ENCODE results near the gene WDR18.
A peak's percentile ranks its signal among the peaks of the same experiment; 100 is the strongest.

WDR18 gene

DNA sequence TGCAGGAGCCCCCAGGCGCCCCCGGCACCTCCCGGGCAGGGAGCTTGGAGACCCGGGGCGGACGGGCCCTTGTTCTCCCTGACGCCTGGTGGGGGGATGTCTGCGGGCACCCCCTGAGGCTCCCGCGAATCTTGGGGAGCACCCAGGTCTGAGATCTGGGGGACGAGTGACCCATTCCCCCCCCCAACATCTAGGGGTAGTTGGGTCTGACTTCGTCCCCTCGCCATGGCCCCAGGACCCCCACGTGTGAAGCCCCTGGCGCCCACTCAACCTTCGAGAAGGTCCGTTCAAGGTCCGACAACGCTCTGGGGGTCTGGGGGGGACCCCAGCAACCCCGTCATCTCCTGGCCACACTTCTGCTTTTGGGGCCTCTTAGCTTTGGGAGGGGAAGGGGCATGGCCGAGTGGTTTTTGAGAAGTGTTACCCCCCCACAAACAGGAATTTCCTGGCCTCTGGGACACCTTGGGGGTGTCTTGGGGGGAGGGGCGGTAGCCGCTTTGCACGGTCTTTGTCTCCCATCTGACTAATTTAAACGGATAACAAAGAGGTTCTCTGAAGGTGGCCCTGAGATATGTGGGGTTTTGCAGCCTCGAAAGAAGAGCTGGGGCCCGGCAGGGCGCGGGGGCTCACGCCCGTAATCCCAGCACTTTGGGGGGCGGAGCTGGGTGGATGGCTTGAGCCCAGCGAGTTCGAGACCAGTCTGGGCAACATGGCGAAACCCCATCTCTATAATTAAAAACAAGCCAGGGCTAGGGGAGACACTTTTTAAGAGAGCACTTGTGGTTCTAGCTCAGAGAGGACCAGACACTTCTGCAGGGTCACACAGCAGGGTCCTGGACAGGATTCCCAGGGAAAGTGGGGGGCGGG is 42.9 kb downstream of the WDR18 start:
- no peaks in the 10 kb centered on the region for H3K9me3 Mint-ChIP-seq
- peaks cover 40% of the 10 kb centered on the region for H3K4me1 Mint-ChIP-seq
- peak overlapping the region; percentile 89 to 96 for H3K4me3 Mint-ChIP-seq
- H3K27ac Mint-ChIP-seq = peak overlapping the region; percentile 81 to 91
- DNase-seq (peak; percentile 49 to 52), ATAC-seq (peak; percentile 34)
- H3K27me3 Mint-ChIP-seq = no peaks in the 10 kb centered on the region

DNA sequence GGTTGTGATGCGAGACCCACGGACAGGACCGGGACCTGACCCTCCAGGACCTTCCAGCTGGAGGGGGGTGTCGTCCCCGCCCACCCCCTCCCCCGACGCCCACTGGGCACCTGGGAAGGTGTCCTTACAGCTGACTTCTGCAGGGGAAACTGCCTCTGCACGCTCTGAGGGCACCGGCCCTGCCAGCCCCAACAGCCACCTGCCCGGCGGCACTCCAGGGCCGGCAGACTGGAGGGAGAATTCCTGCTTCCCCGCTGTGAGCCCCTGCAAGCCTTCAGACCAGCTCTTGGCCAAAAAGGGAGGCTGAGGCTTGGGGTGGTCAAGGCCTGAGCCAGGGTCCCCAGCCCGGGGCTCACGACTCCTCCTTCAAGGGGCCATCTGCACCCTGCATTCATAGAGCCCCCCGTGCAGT is 43.5 kb downstream of the WDR18 start:
- Mint-ChIP-seq H3K9me3 (no peaks in the 10 kb centered on the region), H3K27ac (peak overlapping the region; percentile 72 to 93), H3K4me3 (peak overlapping the region; percentile 89 to 96), H3K27me3 (no peaks in the 10 kb centered on the region), H3K4me1 (peaks cover 46% of the 10 kb centered on the region)
- peak in 1 of 2 donors; percentile 38 for DNase-seq
- ATAC-seq = peak; percentile 33

DNA sequence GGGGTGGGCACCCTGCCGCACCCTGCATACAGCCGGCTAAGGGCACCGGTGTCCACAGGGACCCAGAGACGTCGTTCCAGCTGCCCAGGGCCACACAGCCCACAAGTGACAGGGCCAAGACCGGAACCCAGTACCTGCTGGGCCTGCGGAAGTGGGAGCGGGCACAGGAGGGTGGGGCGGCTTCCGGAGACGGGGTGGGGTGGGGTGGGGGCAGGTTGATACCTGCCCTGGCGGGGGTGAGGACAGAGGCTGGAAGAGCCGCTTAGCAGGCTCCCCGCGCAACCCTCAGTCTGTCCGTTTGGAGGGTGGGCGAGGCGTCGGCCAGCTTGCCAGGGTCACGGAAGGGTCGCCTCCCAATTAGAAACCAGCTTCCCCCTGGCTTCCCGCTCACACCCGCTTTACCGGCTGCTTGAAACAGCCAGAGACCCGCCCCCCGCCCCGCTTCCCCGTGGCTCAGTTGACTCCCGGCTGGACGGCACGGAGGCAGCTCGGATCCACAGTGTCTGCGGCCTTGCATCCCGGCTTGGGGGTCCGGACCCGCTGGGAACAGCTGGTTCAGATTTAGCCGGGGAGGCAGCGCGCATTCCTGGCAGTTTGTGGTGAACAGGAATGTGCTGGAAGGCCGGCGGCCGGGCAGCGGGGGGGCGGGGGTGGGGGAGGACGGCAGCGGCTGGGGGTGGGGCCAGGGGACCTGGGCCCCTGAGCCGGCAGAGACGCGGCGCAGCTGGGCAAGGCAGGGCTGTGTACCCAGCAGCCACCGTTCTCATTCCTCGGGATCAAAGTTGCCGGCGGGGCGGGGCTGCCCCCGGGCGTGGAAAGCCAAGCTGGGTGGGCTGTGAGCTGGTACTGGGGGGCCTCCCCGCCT is 44.1 kb downstream of the WDR18 start:
- peak overlapping the region; percentile 89 to 96 for H3K4me3 Mint-ChIP-seq
- no peaks in the 10 kb centered on the region for H3K9me3 Mint-ChIP-seq
- peak; percentile 69 for ATAC-seq
- H3K27ac Mint-ChIP-seq = peak overlapping the region; percentile 72 to 93
- H3K27me3 Mint-ChIP-seq = no peaks in the 10 kb centered on the region
- DNase-seq = peak; percentile 43 to 63
- peaks cover 51% of the 10 kb centered on the region for H3K4me1 Mint-ChIP-seq

DNA sequence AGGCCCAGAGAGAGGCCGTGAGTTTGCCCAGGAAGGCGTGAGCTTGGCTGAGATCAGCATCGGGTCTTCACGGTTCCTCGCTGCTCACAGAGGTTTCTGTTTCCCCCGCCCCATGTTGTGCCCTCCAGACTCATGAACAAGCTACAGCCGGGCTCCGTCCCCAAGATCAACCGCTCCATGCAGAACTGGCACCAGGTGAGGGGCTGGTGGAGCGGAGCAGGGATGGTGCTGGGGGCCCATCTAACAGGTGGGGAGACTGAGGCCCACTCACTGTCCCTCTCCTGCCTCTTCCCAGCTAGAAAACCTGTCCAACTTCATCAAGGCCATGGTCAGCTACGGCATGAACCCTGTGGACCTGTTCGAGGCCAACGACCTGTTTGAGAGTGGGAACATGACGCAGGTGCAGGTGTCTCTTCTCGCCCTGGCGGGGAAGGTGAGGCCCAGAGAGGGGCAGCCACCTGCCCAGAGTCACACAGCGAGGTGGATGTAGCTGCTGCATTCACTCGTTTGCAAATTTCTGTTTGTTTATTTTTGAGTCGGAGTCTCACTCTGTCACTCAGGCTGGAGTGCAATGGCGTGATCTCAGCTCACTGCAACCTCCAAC is 48.2 kb downstream of the WDR18 start:
- H3K9me3 Mint-ChIP-seq = no peaks in the 10 kb centered on the region

DNA sequence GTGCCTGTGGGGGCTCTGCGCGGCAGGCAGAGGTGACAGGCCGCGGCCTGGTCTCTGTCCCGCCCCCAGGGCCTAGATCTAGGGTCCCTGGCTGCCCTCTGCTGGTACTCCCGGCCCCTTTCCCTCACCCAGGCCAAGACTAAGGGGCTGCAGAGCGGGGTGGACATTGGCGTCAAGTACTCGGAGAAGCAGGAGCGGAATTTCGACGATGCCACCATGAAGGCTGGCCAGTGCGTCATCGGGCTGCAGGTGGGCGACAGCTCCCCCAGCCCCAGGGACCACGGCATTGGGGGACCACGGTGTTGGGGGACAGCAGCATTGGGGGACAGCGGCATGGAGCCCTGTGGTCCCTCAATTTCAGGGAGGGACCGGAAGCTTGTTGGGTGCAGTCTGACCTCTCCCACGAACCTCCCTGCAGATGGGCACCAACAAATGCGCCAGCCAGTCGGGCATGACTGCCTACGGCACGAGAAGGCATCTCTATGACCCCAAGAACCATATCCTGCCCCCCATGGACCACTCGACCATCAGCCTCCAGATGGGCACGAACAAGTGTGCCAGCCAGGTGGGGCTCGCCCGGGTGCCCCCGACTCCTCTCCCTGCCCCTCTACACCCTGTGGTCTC is 52.0 kb downstream of the WDR18 start:
- no peak for DNase-seq
- Mint-ChIP-seq H3K27me3 (no peaks in the 10 kb centered on the region), H3K27ac (no peak overlapping the region), H3K4me3 (no peak overlapping the region), H3K4me1 (peaks cover 73% of the 10 kb centered on the region), H3K9me3 (no peaks in the 10 kb centered on the region)
- no peak for ATAC-seq

More for the DNA sequence above, 48.2 kb downstream of the WDR18 start:
- no peaks in the 10 kb centered on the region for H3K27me3 Mint-ChIP-seq
- no peak overlapping the region for H3K4me3 Mint-ChIP-seq
- H3K4me1 Mint-ChIP-seq = peaks cover 65% of the 10 kb centered on the region
- DNase-seq (no peak), ATAC-seq (no peak)
- H3K27ac Mint-ChIP-seq = no peak overlapping the region

DNA sequence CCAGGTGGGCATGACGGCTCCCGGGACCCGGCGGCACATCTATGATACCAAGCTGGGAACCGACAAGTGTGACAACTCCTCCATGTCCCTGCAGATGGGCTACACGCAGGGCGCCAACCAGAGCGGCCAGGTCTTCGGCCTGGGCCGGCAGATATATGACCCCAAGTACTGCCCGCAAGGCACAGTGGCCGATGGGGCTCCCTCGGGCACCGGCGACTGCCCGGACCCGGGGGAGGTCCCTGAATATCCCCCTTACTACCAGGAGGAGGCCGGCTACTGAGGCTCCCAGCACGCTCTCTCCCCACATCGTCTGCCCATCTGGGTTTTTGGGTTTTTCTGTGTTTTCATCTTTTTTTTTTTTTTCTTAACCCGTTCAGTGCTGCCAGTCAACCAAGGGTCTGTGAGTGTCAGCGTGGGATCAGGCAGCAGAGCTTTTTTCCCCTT is 53.5 kb downstream of the WDR18 start:
- no peaks in the 10 kb centered on the region for H3K27me3 Mint-ChIP-seq
- DNase-seq (no peak), ATAC-seq (no peak)
- peak overlapping the region; percentile 60 to 94 for H3K4me3 Mint-ChIP-seq
- peaks cover 78% of the 10 kb centered on the region for H3K4me1 Mint-ChIP-seq
- H3K27ac Mint-ChIP-seq = peak overlapping the region in 1 of 2 donors; percentile 43
- H3K9me3 Mint-ChIP-seq = no peaks in the 10 kb centered on the region

DNA sequence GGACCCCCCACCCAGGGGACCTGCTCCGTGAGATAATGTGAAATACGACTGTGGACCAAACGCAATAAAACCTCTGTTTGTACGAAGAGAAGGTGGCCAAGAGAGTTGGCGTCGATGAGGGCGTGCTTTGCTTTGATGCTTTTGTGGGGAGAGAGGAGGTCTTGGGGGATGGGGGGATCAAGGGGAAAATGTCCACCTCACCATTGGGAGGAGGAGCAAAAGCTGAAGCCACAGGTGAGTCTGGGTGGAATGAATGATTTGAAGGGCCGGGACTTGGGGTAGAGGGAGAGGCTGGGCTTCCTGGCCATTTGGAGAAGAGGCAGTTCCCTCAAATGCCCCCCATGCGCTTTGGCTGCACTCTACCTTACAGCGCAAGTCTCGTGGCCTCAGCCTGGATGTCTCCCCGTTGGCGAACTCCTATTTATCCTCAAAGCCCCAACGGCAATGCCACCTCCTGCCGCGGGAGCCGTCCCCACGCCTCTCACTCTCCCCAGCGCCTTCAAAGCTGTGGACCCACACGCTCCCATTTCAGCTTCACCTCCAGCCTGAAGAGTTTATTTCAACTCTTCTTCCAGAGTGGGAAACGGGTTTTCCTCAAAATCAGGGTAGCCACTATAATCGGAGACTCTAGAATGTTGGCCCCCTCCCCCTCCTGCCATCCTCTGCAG is 55.0 kb downstream of the WDR18 start:
- H3K4me1 Mint-ChIP-seq = peaks cover 75% of the 10 kb centered on the region

DNA sequence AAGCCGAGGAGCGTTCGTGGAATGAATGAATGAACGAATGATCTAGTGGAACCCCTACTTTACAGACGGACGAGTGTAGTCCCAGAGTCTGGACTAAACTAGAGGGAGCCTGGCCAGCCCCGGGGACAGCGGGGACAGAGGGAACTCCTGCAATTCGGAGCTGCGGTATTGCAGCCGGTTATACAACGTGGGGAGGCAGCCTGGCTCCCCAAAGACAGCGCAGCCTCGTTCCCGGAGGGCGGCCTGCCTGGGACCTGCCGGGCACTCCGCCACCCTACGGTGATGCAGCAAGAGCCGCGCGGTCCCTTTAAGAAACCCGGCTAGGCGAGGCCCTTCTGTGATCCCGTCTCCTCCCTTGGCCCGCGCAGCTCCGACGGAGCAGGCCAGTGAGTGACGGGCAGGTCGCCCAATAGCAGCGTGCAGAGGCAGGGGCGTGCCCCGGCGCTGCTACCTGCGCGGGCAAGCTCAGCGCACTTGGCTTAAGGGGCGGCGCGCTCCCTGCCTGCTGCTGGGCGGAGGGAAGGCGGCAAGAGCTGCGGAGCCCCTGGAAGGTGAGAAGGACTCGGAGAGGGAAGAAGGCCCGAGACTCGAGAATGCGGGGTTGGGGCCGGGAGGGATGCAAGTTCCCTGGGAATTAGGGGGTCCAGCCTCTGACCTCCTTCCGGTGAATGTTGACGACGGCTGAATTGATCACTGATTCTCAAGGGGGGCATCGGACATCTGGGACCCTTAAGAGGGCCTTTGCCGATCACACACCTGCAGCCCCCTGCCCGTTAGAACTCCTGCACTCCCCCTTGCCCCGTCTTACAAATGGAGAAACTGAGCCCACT is 55.7 kb downstream of the WDR18 start, which contains the start of gene ABCA7:
TSS of gene ABCA7 (plus strand) at position 462 of the 830 bp plus-strand sequence. CDS start 1,255 bp downstream, outside the sequence.
- no peaks in the 10 kb centered on the region for H3K27me3 Mint-ChIP-seq
- peak; percentile 95 for ATAC-seq
- DNase-seq = peak; percentile 100
- peak within 1 kb of the TSS; percentile 94 to 97 for H3K4me3 Mint-ChIP-seq
- H3K4me1 Mint-ChIP-seq = peaks cover 75% of the 10 kb centered on the region
- no peaks in the 10 kb centered on the region for H3K9me3 Mint-ChIP-seq
- H3K27ac Mint-ChIP-seq = peak within 1 kb of the TSS; percentile 73 to 93

More for the DNA sequence above, 55.0 kb downstream of the WDR18 start:
- H3K9me3 Mint-ChIP-seq = no peaks in the 10 kb centered on the region
- DNase-seq (no peak), ATAC-seq (no peak)
- peak overlapping the region in 1 of 2 donors; percentile 57 for H3K27ac Mint-ChIP-seq
- peak overlapping the region; percentile 94 to 97 for H3K4me3 Mint-ChIP-seq
- no peaks in the 10 kb centered on the region for H3K27me3 Mint-ChIP-seq

DNA sequence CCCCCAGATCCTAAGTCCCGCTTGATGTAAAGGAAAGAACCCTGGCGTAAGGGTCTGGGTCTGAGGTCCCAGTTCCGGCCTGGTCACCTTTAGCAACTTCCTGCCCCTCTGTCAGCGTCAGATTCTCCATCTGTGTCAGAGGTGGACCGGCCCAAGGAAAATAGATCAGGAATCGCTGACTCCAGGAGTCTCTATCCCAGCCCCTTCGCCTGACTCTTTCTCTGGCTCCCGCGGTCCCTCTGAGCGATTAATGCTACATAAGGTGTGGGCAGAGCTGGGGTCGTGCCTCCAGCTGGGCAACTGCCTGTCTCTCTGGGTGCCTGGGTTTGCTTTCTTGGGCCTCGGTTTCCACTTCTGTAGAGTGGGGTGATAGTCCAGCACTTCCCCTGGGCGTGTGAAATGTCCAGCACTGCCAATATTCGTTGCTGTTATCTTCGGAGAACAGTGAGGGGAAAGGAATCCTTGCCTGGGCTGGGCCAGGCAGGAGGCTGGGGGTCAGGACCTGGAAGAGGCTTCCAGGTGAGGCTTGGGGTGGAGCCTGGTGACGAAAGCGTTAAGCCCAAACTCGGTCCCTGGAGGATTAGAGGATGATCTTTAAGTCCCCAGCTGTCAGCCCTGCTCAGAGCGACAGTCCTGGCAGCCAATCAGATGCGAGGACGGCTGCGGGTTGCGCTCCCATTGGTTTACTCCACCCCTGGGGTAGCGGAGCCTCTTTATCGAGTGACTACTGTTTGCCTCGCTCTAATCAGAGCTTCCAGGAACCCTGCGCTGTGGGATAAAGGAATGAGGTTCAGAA is 56.5 kb downstream of the WDR18 start:
- ATAC-seq (peak; percentile 75), DNase-seq (peak; percentile 85 to 93)
- Mint-ChIP-seq H3K27me3 (no peaks in the 10 kb centered on the region), H3K9me3 (no peaks in the 10 kb centered on the region), H3K4me1 (peaks cover 69% of the 10 kb centered on the region), H3K27ac (peak overlapping the region; percentile 86), H3K4me3 (peak overlapping the region; percentile 94 to 97)

DNA sequence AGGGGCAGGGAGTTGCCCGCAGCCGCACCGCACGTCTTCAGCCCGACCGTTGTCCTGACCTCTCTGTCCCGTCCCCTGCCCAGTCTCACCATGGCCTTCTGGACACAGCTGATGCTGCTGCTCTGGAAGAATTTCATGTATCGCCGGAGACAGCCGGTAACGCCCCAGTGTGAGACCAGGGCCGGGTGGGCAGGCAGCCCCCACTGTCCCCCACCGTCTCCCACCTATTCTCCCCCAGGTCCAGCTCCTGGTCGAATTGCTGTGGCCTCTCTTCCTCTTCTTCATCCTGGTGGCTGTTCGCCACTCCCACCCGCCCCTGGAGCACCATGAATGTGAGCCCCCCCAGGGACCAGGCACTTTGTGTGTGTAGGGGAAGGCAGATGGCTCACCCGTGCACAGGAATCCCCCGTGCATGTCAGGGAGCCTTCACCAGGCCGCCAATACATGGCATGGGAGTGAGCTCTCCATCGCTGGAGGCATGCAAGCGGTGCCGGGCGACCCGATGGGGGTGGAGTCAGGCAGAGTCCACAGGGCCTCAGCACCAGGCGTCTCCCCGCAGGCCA is 57.2 kb downstream of the WDR18 start:
- Mint-ChIP-seq H3K4me3 (peak overlapping the region; percentile 94 to 97), H3K27me3 (no peaks in the 10 kb centered on the region), H3K9me3 (no peaks in the 10 kb centered on the region), H3K27ac (peak overlapping the region in 1 of 2 donors; percentile 86), H3K4me1 (peaks cover 62% of the 10 kb centered on the region)
- ATAC-seq (no peak), DNase-seq (no peak)

DNA sequence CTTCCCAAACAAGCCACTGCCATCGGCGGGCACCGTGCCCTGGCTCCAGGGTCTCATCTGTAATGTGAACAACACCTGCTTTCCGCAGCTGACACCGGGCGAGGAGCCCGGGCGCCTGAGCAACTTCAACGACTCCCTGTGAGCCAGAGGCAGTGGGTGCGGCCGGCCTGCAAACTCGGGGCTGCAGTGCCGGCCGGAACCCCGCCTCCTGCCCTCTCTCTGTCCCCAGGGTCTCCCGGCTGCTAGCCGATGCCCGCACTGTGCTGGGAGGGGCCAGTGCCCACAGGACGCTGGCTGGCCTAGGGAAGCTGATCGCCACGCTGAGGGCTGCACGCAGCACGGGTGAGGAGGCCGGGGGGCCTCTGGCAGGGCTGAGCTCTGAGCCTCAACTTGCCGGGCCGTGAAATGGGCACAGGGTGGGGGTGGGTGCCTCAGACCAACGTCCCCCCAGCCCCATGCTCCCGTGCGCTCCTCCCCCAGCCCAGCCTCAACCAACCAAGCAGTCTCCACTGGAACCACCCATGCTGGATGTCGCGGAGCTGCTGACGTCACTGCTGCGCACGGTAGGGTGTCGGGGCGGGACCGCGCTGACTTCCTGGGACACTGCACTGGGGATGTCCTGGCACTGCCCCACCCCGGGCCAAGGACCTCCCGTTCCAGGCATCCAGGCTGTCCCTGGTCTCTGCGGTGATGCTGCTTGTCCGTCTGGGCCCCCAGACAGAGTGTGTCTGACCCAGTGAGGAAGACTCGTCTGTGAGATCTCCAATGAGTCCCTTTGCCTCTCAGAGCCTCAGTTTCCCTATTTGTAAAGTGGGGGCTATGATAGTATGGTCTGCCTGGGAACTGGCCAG is 57.9 kb downstream of the WDR18 start:
- Mint-ChIP-seq H3K27ac (no peak overlapping the region), H3K27me3 (no peaks in the 10 kb centered on the region), H3K9me3 (no peaks in the 10 kb centered on the region), H3K4me1 (peaks cover 57% of the 10 kb centered on the region), H3K4me3 (peak overlapping the region in 1 of 2 donors; percentile 13)
- ATAC-seq (no peak), DNase-seq (no peak)
